ENCODE measurements around the gene EML5. TPM values are rescaled to one million over a fixed set of nuclear protein-coding genes. Genes with fewer than 3 reads are reported as not detected.

EML5 gene
- total and polyA plus RNA-seq, 2 of the 13 experiments (the other 11 are each of a cell fraction or from before 2014, with no cell fraction given), result 0.11 TPM; not detected in 1

GRCh38 chr14:88841741-88842140, 49.0 kb upstream of the EML5 start:
- ATAC-seq, result no peak
- Histone ChIP-seq H3K4me3 (replicated peaks in 1 of 3; ENCODE audit: insufficient read depth in 1 of 3, low read depth in 2 of 3, low read length in 3 of 3) (no peak overlapping the region), H3K4me2 (ENCODE audit: low read depth, low read length) (no peak overlapping the region), H3K27ac (ENCODE audit: extremely low read length, insufficient read depth, low read length) (no peak overlapping the region), H3K79me2 (ENCODE audit: insufficient read depth, low read length) (no peaks in the 10 kb centered on the region), H3K9me3 (ENCODE audit: low read length) (no peaks in the 10 kb centered on the region), H3K4me1 (ENCODE audit: insufficient read depth, low read length) (no peaks in the 10 kb centered on the region), H4K20me1 (ENCODE audit: insufficient read depth, low read length) (no peaks in the 10 kb centered on the region), H2AFZ (ENCODE audit: low read length) (no peak overlapping the region), H3K9ac (ENCODE audit: insufficient read depth, low read depth, low read length) (no peak overlapping the region), H3K27me3 (ENCODE audit: control insufficient read depth in 1 of 2, insufficient read depth in 2 of 2, low read length in 2 of 2) (no peaks in the 10 kb centered on the region), H3K36me3 (replicated peaks in 1 of 2; ENCODE audit: control insufficient read depth in 1 of 2, insufficient read depth in 2 of 2, low read length in 2 of 2) (peaks cover 0 to 1% of the 10 kb centered on the region in 2 experiments; a peak in 2 of 5 replicates)
- no peak for FAIRE-seq
- BruUV-seq (replicated peaks), result no TSS peak
- TF ChIP-seq ZNF326 (CRISPR knock-in tag; IDR thresholded peaks at IDR 0.05; ENCODE audit: borderline replicate concordance), result no peak
- no peak for TF ChIP-seq ZBTB25 (CRISPR knock-in tag; IDR thresholded peaks at IDR 0.05)
- TF ChIP-seq RBFOX2 (IDR thresholded peaks at IDR 0.05; ENCODE audit: low read depth, low read length), result no peak
- no peak for TF ChIP-seq ZBTB34 (CRISPR knock-in tag; IDR thresholded peaks at IDR 0.05)
- TF ChIP-seq PAWR (CRISPR knock-in tag; IDR thresholded peaks at IDR 0.05; ENCODE audit: borderline replicate concordance), result no peak
- TF ChIP-seq HOXA7 (CRISPR knock-in tag; IDR thresholded peaks at IDR 0.05), result no peak
- TF ChIP-seq BRD4 (CRISPR knock-in tag; IDR thresholded peaks at IDR 0.05), result no peak
- TF ChIP-seq ARHGAP35 (CRISPR knock-in tag; IDR thresholded peaks at IDR 0.05; ENCODE audit: borderline replicate concordance), result no peak
- TF ChIP-seq NCOA2 (CRISPR knock-in tag; IDR thresholded peaks at IDR 0.05), result no peak
- no peak for TF ChIP-seq ZNF749 (CRISPR knock-in tag; IDR thresholded peaks at IDR 0.05; ENCODE audit: borderline replicate concordance)
- TF ChIP-seq MLLT10 (CRISPR knock-in tag; IDR thresholded peaks at IDR 0.05), result no peak
- no peak for TF ChIP-seq RXRB (CRISPR knock-in tag; IDR thresholded peaks at IDR 0.05; ENCODE audit: borderline replicate concordance)
- TF ChIP-seq ZNF512 (CRISPR knock-in tag; IDR thresholded peaks at IDR 0.05), result no peak
- intact Hi-C loops (cut with micrococcal nuclease; ENCODE audit: unreplicated experiment) (no loop called here), in situ Hi-C loops (cut with HindIII; ENCODE audit: extremely low pct_ligation_motif_present, low pct_unique_long_range_greater_than_20kb) (no loop called here)
- ChIA-PET POLR2A (interaction anchor here (1.6 kb wide), 1 partner anchor 17 kb away, joined by 4 read pairs; the partner anchor contains the start of gene TTC8), CTCF (ENCODE audit: low intra/inter-chr PET ratio, low total read pairs) (no interaction called here)
- WGBS (ENCODE audit: low lambda C conversion rate), result 88% methylated on average over 1 of the region's 1 CpG
- no peak for DNase-seq (ENCODE audit: low spot score)
